GF-D8 (cell line): Measurements from ENCODE around the gene CDH8.

Source experiments
- DNase-seq: peaks from one replicate; lab custom pipeline; 2025; lab: John Stamatoyannopoulos, UW

Gene CDH8

DNA sequence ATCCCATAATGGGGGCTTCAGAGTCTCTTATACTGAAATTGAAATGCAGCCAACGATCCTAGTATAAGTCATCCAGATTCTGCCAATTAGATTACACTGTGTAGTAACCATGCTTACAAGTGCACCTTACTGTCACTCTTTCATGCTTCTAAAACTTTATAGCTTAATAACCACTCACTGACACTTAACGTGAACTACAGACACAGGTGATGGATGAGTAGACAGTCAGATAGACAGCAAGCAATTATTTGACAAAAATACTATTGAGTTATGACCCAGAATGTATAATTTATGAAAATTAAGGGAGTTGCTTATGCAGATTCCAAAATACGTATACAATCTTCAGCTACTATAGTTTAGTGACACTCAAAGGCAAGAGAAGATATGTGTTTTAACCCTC lies 6.3 kb downstream of the CDH8 start:
- no peak for DNase-seq

DNA sequence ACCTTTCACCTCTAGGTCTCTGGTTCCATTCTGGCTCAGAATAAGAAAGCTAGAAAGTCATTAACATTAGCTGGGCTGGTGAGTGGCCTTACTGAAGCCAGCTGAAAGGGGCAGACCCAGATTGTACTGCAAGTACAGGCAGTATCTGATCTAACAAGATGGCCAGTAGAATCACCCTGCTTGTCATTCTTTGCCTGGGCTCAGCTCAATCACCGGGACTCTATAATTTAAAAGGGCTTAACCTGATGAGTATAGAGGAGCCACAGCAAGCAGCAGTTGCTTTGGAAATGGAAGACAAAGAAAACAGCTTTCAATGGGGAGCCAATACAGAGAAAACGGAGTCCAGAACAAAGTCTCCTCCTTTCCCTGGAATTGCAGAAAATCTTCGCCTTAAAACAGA lies 13.6 kb downstream of the CDH8 start:
- no peak for DNase-seq

DNA sequence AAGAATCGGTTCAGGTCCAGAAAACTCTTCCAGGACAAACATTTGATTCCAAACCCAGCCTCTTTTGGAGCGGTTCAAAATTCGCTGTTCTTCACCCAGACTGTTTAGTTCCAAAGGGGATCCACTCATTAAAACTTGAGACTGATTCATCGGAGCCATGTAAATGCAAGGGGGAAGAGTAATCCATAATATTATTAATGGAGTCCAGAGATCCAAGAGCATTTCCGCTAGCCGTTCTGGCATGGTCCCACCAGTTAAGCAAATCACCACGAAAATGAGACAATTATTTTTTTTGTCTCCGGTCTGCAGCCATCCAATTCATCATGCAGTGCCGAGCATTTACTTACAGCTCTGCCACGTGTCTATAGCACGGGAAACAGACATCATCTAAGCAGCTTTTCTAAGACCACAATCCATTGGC lies 15.1 kb downstream of the CDH8 start:
- no peak for DNase-seq

DNA sequence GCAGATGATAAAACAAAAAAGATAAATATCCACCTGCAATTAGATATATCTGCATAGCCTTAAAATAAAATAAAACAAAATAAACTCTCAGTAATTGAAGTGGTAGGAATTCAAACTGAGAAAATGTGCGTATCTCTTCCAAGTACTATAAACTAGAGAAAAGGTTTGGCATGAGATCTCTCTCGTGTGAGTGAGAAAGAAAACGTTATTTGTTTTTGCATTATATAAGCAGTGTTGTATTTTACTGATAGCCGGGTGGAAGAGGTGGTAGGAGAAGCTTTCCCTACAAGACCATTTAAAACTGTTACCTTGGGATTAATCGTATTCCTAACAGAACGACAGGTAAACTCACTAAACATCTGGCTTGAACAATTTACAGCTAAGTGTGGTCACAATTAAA lies 15.6 kb downstream of the CDH8 start:
- no peak for DNase-seq

DNA sequence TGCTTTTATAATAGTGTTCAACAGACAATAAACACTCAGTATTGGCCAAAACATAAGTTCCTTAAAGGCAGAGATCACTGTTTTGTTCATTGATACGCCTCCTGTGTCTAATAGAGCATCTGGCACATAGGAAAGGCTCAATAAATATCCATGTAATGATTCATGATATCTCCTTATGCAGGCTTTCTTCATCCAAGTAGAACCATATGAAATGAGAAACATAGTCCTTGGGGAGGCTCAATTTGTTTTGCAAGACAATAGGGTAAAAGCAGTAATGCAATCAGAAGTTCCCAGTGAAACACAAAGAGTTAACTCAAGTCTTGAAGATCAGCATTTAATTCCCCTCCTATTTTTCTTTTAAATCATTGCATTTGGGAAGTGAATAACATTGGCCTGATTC lies 16.4 kb downstream of the CDH8 start:
- DNase-seq: no peak

DNA sequence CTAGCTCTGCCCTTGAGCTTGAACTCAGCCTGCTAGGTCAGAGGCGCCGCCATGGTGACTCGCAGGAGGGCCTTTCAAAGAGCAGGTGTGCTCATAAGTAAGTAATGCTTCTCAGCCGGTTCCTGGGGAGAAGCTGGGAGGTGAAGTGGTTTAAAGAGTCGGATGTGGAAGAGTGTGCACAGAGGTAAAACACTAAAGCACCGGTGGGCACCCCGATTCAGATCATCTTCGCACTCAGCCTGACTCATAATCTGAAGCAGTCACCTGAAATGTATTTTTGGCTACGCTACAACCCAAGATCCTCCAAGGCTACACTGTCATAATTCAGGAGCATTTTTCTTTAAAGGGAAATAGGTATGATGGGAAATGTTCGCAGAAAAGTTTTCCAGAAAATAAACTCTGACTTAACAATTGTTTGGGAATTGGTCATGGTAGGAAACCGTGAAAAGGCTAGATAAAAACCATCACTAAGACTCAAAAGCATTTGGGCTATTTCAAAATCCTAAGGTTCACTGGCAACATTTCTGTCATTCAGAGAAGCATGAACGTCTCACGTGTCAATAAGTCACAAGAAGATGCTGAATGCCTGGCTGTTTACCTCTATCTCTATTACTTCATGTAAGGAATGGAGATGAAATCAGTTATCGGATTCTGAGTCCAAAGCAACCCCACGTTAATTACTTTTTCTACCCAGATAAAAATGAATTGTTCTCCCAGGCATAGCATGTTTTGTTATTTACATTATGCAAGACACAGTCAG lies 17.8 kb downstream of the CDH8 start:
- no peak for DNase-seq

DNA sequence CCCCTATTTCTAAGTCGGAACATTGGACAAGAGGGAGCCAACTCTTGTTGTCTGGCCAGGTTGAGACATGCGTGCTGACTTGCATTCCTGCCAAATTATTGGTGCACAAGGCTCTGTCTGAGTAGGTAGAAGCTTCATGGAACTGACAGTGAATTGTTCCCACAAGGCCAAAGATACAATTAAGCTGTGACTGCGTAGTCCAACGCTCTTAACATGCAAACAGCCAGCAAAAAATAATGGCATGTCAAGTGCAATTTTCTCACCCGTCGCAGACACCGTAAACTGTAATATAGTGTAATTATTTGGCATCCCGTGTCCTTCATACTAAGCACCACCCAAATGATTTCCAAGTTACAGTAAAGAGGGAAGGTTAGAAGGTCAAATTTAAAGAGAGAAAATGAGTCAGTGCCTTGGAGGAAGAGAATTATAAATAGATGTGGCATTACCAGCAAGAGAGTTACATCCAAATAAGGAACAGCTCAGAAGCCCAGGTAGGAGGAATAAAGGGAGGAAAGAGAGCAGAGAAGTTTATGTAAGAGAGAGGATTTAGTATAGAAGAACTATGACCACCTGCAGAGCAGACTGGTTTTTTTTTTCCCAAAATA lies 21.8 kb downstream of the CDH8 start:
- DNase-seq: no peak

DNA sequence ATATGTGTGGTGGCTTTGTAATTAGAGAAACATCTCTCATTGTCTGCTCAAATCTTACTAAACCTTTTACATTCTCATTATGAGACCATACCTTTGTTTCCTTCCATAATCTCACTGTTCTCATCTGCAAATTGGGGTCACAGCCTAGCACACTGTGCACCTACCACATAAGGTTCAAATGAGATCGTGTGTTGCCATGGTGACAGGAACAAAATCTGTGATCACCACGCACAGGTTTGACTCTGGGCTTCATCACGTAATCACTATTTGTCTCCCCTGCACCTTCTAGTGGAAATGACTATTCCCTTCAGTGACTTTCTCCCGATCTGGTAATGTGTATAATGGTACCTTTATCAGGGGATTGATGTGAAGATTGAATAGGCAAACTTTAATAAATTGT lies 26.1 kb downstream of the CDH8 start:
- no peak for DNase-seq

DNA sequence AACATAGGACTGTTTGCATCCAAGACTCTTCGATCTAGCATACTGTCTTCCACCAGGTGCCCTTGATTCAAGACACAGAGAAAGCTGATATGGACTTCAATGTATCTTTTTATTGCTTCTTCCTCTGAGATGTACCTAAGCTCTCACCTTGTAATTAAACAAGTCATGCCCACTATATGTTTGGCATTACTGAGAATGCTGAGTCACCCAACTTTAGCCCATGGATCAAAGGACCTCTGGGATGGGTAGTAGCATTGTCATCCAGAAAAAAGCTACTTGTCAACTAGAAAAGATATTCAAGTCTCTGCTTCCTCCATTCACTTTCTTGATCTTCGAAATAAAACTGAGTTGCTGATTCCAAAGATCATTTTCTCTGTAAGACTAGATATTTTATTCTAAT lies 37.8 kb downstream of the CDH8 start:
- DNase-seq: no peak

DNA sequence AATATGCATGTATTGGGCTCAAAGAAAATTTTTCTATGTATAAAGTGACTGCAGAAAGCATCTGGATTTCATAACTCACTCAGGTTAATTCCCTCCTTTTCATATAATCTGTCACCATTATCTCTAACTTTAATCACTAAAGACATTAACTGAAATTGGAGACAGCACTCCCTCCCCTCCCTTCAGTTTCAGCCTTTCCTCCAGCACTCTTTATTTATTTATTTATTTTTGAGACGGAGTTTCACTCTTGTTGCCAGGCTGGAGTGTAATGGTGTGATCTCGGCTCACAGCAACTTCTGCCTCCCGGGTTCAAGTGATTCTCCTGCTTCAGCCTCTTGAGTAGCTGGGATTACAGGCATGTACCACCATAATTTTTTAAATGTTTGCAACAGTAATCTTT lies 43.1 kb downstream of the CDH8 start:
- DNase-seq: no peak

DNA sequence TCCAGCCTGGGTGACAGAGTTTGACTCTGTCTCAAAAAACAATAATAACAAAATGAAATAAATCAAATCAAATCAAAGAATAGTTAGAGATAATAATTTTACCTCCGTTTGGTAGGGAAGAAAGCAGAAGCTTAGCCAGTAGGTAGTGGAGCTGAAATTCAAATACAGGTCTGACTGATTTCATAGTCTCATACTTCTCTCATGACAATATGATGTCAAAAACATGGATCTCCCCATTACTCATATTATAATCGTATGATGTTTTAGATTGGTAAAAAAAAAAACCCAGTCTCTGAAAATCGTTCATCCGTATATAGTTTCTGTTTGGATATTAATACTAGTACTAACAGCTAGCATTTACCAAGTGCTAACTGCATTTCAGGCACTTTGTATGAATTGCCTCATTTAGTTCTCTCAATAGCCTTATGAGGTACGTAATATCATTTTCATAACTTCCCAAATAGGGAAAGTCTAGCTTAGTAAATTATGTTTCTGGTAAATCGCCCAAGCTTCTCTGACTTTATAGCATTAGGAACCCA lies 48.7 kb downstream of the CDH8 start:
- no peak for DNase-seq

DNA sequence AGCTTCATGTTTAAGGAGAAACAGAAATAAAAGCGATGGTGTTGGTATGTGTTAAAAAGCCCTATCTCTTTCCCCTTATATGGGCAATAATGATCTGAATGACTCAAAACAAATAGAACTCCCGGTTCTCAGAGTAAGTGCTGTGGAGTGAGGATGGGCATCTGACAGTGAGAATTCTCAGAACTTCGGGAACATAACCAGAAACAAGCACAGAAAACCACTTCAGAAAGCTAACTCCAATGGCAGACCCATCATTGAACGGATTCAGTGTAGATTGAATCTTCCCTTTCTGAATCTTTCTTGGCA lies 67.2 kb downstream of the CDH8 start:
- no peak for DNase-seq

DNA sequence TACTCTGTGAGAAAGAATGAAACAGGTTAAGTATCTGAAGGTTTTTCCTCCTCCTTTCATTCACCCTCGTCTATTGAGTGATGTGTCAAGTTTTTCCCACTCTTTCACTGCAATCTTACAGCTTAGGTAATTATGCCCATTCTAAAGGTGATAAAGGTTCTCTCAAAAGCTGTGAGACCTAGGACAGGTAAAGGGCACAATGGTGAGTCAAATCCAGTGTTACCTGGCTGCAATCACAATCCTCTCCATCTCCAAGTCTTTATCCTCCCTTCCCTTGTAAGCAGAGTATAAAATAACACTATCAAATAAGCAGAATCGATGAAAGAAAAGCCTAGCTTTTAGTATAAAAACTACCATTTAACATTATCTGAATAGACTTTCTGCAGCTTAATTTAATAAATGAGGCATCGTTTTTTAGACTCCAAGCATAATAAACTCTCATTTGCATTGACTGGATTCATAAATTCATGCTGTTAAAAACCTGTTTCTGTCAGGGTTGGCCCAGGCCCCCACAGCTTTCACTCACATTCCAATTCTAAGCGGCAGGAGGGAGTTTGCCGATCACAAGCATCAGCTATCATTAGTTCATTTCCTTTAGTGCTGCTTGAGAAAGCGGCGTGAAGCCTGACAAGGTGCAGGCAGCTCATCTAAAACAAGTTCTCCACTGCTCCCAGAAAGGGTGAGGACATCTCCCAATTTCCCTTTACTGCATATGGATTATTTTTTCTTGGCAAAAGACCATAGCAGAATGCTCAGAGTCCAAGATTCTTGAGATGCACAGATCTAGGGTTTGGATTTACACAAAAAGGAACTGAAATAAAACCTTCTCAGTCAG lies 67.8 kb downstream of the CDH8 start:
- DNase-seq: no peak

DNA sequence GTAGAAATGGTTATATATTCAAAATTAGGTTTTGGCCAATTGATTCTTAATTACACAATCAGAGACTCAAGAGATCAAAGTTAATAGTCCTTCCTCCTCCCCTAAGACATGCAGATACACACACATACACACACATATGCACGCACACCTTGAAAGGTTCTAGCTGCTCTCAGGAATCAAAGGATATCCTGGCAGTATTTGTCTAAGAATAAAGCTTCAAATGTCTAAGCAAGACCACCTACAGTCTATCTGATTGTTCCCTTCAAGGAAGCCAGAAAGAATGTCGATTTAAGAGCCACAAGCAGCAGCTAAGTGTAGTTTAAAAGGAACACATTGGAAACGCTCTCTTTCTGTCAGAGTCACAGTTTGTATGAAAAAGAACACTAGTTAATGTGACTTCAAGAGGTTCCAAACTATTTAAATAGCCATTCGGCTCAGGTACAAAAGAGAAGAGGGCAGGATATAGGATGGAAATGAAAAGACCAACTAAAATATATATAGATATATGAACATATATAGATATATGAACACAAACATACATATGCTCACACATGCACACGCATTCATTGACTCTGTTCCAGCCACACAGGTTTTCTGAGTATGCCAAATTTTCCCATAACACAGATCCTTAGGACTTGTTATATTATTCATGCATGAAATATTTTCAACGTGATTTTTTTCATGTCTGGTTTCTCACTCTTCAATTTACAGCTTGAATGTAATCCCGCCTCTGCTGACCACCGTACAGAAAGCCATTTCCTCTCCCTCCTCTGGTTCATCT lies 79.0 kb downstream of the CDH8 start:
- no peak for DNase-seq

DNA sequence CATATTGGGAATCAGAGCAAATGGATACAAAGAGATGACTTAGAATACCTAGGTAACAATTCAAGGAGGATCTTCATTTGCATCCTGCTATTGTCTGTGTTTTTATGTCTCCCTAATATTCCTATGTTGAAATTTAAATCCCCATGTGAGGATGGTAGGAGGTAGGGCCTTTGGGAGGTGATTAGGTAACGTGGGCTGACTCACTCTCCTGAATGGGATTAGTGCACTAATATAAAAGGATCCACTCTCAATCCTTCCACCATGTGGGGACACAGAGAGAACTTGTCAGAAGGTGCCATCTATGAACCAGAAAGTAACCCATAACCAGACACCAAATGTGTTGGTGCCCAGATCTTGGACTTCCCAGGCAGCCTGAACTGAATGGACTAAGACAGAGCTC lies 83.4 kb downstream of the CDH8 start:
- DNase-seq: no peak

DNA sequence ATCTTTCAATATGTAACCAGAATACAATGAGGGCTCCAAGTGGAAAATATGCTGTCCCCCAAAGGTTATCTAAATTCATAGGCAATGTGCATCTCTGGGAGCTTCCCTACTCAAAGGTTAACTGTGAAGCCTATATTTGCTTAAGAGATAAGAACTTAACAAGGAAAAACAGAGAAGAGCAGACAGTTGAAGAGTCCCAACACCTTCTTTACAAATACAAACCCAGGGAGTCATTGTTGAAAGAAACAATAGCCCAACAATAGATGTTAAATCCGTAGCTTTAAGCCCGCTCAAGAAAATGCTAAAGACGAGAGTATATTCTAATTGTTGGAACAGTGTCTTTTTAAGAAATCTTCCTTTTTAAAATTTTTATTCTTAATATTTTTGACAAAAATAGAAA lies 87.8 kb downstream of the CDH8 start:
- no peak for DNase-seq

DNA sequence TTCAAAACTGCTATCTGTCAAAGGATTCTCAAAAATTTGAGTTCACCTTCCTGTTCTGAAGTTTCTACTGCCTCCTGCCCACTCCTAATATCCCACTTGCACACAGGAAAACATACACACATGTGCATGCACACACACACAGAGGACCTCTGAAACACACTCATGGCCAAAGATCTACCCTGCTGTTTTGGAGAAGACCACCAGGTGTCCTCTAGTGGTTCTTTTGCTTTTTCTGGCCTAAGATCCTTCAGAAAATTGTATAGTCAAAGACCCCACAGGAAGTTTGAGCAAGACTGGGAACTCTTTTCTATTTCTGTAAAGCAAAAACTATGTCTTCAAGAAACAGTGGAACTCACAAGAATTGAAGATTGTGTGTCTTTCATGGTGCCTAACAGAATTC lies 90.2 kb downstream of the CDH8 start:
- DNase-seq: no peak

DNA sequence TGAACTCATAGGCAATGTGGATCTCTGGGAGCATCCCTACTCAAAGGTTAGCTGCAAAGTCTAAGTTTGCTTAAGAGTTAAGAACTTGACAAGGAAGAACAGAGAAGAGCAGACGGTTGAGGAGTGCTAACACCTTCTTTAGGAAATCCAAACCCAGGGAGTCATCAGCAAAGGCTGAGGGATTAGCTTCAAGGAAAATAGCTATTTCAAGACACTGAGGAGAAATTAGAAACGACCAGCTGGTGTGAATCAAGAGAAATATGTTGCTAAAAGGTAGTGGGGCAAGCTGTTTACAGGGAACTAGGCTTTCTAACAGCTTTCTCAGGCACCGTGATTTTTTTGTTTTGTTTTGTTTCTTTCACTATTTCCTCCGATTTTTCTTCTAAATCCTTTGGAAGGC lies 90.7 kb downstream of the CDH8 start:
- no peak for DNase-seq

DNA sequence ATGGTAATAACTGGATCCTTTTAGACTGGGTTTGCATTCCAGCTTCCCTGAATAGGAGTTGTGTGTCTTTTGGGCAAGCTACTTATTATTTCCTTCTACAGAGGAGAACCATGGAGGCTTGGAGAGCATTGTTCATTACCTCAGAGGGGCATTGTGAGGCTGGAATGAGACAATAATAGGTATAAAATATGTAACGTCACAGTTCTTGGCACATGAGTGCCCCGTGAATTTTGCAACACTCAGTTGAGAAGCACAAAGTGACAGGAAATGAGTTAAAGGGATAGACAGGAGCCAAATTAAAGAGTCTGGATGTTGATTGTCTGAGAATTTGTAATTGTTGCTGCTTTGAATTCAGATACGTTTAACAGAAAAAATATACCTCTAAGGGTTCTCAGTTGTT lies 92.2 kb downstream of the CDH8 start:
- no peak for DNase-seq

DNA sequence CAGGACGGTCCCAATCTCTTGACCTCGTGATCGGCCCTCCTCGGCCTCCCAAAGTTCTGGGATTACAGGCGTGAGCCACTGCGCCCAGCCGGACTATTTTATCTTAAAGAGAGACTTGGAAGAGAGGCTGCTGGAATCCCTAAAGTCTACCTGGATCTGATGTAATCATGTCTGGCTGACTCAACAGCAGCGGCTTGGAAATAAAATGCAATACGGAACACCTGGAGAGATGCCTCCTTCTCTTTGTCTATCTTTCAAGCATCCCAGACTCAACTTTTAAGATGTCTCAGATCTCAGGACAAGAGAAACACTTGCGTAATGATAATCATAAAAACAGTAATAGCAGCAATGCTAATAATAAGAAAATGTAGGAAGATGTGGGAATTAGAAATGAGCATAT lies 95.6 kb downstream of the CDH8 start:
- DNase-seq: no peak

DNA sequence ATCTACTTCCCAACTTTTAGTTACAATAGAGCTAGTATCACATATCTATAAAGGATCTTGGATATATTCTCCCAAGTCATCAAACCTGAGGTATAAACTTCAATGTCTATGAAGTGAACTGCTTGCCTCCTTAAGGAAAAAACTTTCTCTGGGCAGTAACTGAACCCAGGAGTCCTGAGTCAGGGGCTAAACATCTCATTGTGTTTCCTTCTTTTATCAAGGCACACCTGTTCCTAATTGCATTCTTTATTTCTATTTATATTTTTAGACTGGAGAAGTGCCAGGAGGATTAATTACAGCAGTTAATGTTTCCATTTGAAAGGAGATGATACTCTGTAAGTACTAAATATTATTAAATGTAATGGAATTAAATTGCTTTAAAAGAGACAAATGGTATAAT lies 98.6 kb downstream of the CDH8 start:
- DNase-seq: no peak

DNA sequence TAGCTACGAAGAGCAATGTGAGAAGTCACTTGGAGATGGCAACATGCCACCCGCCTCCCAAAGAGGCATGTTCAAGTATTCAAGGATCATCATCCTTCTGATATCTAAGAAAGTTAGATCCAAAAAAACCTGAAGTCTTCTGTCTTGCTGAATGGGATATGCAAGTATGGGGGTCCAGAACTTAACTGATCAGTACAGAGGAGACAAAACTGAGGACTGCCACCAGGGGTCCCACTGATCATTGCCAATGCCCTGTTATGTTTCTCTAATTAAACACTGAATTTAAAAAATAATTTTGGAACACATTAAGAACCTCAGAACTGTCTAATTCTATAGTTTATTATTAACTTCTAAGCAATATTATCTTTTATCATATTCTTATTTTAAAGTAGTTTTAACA lies 99.7 kb downstream of the CDH8 start:
- DNase-seq: no peak
